HG03039 (cell line): ENCODE measurements around the gene PPP3CA.
"Not testable (repeated sequence)": the region's sequence is repeated elsewhere in the genome, so short reads cannot be mapped to it uniquely, and the experiment has no call there.

Source experiments
- ATAC-seq: cut with Tn5 transposase; IDR thresholded peaks from one replicate; pipeline ENCODE4 v1.9.1; 2021; ENCODE audit warnings: mild to moderate bottlenecking, moderate library complexity; ENCODE audit not compliant: unreplicated experiment

Gene PPP3CA

DNA sequence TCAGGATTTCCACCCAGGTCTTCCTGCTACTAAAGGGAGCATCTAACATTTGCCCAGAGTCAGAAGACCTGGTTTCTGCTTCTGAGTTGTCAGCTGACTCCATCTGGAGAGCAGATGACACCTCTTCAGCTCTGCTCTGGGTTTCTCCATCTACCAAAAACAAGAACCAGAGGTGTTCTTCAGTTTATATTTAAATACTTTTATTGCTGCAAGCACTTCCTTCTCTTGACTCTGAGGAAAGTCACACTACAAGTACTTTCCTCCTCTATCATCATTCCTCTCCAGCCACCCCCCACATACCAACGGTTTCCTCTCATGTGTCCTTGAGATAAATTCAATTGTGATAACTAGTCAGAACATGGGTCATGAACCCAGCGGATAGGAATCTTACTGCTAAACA, 88.4 kb downstream of the PPP3CA start:
- ATAC-seq, result no peak

GRCh38 chr4:101256222-101256621, 91.1 kb downstream of the PPP3CA start:
- ATAC-seq, result no peak

- no peak for ATAC-seq
Observed at GRCh38 chr4:101254776-101255175, 92.5 kb downstream of the PPP3CA start.

DNA sequence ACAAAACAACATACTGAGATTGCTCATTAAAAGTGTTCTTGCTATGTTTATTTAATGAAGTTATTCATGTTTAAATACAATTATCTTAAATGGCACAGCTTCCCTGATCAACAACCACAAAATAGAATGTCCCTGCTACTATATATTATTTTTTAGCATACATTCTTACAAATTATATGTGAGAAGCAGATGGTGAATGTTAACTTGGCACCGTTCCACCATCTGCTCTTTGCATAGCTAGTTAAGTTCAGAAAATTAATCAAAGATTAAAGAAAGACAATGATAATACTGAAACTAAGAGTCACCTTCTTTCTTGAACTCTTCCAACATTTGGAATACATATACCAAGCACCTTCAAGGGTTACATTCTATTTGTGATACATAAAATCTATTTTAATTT, 94.2 kb downstream of the PPP3CA start:
- no peak for ATAC-seq

- no peak for ATAC-seq
Observed at GRCh38 chr4:101252721-101253120, 94.6 kb downstream of the PPP3CA start.

DNA sequence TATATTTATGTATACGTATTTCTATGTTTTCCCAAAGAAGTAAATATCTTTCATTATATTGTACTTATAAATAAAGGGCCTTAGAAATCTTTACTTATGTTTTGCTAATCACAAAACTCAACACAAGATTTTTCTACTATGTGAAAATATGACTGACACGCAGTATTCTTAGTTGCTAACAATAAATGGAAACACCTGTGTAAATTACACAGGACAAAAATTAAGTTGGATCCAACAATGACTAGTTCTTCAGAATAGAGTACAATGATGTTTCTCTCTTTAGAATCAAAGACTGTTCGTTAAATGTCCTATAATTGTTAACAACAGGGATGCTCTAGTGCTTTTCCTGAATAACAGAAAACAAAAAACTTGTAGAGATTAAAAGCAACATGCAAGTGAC, 96.1 kb downstream of the PPP3CA start:
- no peak for ATAC-seq

GRCh38 chr4:101244349-101244748, 103.0 kb downstream of the PPP3CA start:
- no peak for ATAC-seq

GRCh38 chr4:101242441-101242840, 104.9 kb downstream of the PPP3CA start:
- ATAC-seq, result no peak

- ATAC-seq, result no peak
Observed at GRCh38 chr4:101240099-101240498, 107.2 kb downstream of the PPP3CA start.

DNA sequence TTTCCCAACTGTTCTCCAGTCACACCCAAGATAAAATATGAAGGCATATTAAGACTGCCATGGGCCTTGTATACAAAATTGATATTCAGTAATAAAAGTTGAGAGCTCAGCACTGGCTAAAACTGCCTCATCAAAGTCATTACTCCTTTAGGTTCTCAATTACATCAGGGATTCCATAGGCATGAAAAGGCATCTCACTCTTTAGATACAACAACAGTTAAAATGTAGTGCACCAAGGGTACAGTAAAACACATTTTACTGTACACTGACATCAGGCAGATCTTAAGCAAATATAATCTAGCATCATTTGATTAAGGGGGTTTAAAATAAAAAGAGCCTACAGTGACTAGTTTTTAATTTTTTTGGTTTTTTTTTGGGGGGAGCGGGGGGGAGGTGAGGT, 107.7 kb downstream of the PPP3CA start:
- ATAC-seq, result no peak

DNA sequence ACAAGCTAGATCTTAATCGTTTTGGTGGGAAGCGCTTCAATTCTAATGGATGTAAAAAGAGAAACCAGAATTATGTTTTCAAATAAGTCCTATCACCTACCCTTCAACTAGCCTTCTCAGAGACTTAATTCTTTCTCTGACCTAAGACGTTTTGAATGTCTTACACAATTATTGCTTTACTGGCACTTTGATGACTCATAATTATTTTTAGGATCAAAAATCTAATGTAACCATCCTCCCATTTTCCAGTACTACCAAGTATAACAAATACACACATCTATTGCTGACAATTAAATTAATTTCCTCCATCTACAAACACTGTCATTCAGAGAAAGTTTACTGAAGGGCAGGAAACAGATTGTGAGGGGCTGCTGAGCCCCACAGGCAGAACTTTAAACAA, 108.6 kb downstream of the PPP3CA start:
- ATAC-seq, result no peak

GRCh38 chr4:101237773-101238172, 109.6 kb downstream of the PPP3CA start:
- no peak for ATAC-seq

DNA sequence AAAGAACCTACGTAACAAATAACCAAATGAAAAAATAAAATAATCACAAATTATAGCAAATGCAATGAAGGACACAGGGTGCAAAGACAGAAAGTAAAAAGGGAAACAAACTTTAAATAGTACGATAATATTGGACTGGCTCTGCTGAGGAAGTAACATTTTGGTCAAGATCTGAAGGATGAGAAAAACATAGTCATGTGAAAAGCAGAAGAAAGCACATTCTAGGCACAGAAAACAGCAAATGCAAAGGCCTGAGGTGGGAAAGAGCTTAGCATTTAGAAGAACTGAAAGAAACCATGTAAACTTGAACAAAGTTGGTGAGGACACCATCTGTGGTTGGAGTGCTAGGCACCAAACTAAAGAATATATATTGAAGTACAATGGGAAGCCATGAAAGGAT, 111.2 kb downstream of the PPP3CA start:
- ATAC-seq, result no peak

DNA sequence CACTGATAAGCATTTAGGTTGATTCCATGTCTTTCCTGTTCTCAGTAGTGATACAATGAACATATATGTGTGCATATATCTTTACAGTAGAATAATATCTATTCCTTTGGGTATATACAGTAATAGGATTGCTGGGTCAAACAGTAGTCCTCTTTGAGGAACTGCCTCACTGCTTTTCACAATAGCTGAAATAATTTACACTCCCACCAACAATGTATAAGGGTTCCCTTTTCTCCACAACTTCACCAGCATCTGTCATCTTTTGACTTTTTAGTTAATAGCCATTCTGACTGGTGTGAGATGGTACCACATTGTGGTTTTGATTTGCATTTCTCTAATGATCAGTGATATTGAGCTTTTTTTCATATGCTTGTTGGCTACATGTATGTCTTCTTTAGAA, 113.2 kb downstream of the PPP3CA start:
- not testable (repeated sequence) for ATAC-seq

DNA sequence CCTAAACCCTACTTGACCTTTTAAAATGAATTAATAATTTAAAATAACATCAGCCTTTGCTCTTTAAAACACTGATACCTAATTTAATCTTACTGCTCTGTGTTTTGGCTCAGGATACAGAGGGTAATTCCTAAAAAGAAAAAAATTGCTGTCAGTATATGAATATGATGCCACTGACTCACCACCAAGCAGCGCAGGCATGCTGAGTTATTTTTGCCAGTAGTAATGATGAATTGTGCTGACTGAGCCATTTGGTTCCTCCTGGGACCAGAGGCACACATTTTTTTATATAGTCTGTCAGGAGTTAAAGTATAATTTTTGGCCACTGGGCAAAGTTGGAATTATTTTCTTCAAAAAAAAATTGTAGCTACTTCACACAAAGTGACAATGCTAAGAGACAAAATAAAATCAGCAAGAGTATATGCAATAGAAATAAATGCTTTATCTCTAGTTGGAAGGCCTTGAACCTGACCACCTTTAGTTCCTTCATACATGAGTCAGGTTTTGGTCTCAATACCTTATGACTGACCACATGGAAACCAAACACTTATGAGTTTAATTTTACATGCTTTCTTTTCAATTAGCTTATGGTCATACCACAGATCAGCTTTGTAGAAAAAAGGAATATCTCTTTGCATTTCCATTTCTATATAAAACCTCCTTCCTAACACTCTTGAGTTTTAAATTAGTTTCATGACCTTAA, 115.1 kb downstream of the PPP3CA start:
- ATAC-seq, result no peak

DNA sequence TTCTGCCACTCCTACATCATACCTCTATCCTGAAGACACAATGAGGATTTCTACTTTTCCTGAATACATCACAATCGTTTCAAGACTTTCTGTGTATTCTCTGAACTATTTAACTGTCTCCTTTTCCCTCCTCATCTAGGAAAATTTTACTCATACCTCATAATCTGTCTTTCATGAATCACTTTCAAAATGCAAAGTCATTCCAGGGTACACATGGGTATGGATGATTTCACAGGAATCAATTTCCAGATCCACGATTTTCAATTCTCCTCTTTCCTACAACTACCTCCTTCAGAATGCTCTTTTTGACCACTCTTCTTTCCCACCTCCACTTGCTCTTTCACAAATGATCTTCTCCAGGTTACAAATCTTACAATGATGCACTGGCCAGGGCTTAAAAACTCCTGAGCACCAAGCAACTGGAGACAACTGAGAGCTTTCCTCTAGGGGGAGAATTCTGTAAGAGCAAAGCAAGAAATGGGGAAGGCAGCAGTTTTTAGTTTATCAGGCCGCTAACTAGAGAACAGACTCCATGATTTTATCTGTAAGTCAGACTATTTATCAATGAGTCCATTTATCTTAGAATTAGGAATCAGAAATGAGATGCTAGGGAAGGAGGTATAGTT, 116.4 kb downstream of the PPP3CA start:
- no peak for ATAC-seq

DNA sequence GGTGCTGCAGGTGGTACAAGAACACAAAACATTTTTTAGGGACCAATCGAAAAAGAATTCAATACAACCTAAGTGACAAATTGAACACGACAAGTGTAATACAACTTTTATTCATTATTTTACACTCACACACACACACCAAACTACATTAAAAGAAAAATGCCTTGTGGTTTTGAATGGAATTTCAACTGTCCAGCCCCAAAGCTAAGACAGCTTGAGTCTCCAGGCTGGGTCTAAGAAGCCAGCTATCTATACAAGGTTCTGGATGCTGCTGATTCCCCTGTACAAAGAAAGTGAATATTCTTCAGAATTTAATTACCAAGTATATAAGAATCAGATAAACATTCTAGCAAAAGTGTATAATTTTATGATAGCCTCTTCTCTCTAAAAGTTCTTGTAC, 118.2 kb downstream of the PPP3CA start:
- no peak for ATAC-seq

DNA sequence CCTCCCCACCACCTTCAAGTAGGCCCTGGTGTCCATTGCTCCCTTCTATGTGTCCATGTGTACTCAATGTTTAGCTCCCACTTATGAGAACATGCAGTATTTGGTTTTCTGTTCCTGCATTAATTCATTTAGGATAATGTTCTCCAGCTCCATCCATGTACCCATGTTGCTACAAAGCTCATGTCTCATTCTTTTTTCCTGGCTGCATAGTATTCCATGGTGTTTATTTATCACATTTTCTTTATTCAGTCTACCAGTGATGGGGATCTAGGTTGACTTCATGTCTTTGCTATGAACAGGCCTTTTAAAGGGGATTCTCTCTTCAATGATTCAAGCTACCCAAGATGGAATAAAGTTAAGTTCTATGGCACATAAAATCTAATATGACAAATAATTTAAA, 119.6 kb downstream of the PPP3CA start:
- no peak for ATAC-seq

GRCh38 chr4:101224358-101225218, 122.7 kb downstream of the PPP3CA start:
- no peak for ATAC-seq

DNA sequence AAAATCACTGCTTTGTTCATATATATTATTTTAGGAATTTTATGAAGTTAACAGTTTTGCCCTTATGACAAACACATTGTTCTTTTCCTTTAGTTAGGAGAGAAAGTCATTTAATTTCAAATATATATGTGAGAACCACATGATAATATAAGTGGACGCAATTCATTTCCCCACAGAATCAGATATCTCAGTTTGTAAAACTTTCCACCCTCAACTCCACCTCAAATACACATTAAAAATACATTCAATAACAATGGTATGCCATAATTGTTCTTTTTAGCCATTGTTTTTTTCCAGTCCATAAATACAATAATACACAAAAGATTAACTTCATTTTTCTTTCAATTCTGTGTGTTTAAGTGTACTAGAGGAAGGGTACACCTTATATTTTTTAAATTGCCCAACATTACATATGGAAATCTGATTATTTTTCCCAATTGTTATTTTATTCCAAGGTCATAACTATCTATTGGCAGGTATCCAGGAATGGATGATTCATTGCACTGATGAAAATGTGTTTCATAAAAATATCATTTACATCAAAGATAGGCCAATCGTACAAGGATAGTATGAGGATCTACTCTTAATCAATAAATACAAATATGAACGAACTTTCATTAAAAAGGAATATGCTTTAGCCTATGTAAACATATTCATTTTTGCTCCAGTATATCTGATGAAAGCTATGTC, 125.0 kb downstream of the PPP3CA start:
- ATAC-seq, result no peak

DNA sequence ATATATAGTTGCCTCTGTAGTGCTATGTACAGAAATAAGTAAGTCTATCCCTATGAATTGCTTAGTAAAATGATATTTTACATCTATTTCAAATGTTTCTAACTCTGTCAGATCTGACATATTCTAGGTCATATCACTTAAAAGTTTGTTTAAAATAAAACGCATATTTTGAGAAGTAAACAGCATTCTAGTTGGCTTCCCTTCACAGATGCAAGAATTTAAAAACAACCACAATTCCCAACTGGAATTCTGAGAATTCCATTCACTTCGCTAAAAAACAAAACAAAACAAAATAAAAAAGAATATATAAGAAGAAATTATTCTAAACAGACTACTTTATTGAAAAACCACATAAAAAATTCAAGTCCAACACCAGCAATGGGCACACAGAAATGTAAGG, 126.0 kb downstream of the PPP3CA start:
- ATAC-seq, result no peak
